Sciatic nerve (tissue), 2 donors: Measurements from ENCODE around the gene CFAP97D1. TPM values are rescaled to one million over a fixed set of nuclear protein-coding genes. Genes with fewer than 3 reads are reported as not detected.
A peak's percentile ranks its signal among the peaks of the same experiment; 100 is the strongest.

Experiments
- ATAC-seq: fragments of 200-7000 bp; cut with Tn5 transposase; one replicate; pipeline ENCODE4 v1.9.1; 2020; ENCODE audit warnings: mild to moderate bottlenecking, moderate library complexity
- DNase-seq: peaks from one replicate; pipeline ENCODE4 v3.0.0-alpha.2; 2020; ENCODE audit warnings: low spot score
- intact Hi-C: fragments of 100-400 bp; cut with DNase I; formaldehyde crosslinking; loops from one replicate; pipeline ENCODE4 v1.14.2; 2022
- total RNA-seq: library from RNA; stranded (reverse); fragmentation: NEBNext Ultra II Directional; extraction: Animal tissue kit (Norgen Biotek cat#: 25700); gene quantifications from one replicate; pipeline ENCODE4 v1.2.1, GENCODE V29; 2021
- donor health status: DM: no; HTN: no; CAD: no.
- donor health status: DM: no; HTN: no; CAD: no.

Gene CFAP97D1
- total RNA-seq, 1 donor from 2014 or later, result not detected

GRCh38 chr17:43816336-43817320 lies 36.4 kb downstream of the CFAP97D1 start:
- intact Hi-C loops, result no loop called here
- DNase-seq (no peak), ATAC-seq (no peak)

DNA sequence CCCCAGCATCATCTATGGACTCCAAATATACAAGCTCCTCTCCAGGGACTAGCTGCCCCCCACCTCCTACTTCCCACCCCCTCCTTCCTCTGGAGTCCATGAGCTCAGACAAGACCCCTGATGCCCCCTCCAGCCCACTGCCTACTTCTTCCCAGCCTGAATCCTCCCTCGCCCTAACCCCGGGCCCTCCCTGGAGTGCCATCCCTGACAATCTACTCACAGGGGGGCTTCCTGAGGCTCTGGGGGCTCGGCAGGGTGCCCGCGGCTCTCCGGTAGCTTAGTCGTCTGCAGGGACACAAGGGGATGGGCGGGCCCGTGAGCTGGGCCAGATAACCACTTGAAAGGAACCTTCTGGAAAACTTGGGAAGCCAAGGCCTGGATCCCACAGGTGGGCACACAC lies 37.6 kb downstream of the CFAP97D1 start:
- DNase-seq (no peak), ATAC-seq (no peak)
- intact Hi-C loops, result no loop called here

- DNase-seq (no peak), ATAC-seq (no peak)
- intact Hi-C loops, result no loop called here
Observed at GRCh38 chr17:43818966-43819365, 38.7 kb downstream of the CFAP97D1 start.

- intact Hi-C loops, result no loop called here
- ATAC-seq (no peak), DNase-seq (no peak)
Observed at GRCh38 chr17:43820759-43821158, 40.5 kb downstream of the CFAP97D1 start.

- no peak for DNase-seq
- intact Hi-C loops, result no loop called here
- ATAC-seq, result no peak
Observed at GRCh38 chr17:43822570-43823190, 42.4 kb downstream of the CFAP97D1 start.

DNA sequence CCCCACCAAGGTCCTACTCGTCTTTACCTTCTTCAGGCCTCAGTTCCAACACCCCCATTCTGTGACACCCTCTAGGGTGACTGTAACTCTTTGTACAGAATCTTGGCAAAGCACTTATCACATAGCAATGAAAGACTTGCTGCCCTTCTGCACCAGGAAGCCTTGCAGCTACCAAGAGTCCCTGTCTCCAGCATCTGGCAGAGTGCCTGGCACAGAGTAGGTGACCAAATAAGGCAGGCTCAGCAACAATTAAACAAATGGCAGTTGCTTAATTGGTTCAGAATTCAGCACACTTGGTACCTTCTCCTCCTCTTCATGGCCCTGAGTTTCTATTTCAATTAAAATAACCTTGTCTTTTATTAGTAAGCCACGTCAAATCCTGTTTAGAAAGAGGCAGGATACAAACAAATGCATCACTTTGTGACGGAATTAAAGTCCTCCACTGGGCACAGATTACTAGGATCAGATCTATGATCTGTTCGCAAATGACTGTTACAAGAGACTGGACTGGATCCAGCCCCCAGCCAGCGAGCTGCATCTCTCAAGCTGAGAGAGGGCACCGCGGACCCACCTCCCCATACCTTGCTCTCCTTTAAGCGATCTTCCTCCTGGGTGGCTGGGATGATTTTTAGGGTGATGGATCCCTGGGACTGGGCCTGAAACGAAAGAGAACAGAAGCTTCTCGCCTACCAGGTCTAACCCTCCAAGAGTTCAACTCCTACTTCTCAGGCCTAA lies 43.3 kb downstream of the CFAP97D1 start:
- no peak for ATAC-seq
- DNase-seq, result no peak

DNA sequence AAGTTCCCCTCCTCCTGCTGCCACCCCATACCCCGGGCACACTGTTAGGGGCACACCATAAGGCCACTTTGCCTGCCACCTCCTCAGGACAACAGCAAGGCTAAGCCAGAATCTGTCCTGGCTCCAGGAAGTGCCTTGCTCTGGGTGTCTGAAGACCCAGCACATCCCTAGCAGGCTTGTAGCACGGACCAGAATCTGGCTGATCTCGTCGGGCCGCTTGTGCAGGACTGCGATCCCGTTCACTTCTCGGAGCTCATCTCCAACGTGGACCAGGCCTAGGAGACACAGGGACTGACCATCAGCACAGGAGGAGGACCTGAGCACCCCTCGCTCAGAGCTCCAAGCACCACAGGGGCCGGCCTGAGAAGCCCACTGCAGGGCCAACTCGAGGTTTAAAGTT lies 45.3 kb downstream of the CFAP97D1 start:
- DNase-seq (no peak), ATAC-seq (no peak)
- intact Hi-C loops, result no loop called here

More for the DNA sequence above, 43.3 kb downstream of the CFAP97D1 start:
- intact Hi-C loops, result no loop called here

GRCh38 chr17:43826206-43826605 lies 46.0 kb downstream of the CFAP97D1 start:
- intact Hi-C loops, result no loop called here
- no peak for DNase-seq
- ATAC-seq, result no peak

DNA sequence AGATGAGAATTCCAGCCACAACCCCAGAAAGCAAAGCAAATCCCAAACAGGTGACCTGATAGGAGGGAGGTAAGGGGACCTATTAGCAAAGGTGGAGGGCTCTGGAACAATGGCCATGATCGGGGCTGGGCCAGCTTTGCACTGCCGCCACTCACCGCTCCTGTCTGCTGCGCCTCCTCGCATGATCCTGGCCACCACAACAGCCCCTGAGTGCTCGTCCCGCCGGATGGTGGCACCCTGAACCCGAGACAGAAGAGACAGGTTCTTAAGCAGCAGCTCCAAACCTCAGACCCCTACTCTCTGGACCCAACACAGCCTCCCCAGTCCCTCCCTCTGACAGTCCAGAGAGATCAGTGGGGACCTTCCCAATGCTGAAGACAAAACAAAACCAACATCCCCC lies 47.4 kb downstream of the CFAP97D1 start:
- intact Hi-C loops, result no loop called here
- no peak for ATAC-seq
- DNase-seq, result no peak

DNA sequence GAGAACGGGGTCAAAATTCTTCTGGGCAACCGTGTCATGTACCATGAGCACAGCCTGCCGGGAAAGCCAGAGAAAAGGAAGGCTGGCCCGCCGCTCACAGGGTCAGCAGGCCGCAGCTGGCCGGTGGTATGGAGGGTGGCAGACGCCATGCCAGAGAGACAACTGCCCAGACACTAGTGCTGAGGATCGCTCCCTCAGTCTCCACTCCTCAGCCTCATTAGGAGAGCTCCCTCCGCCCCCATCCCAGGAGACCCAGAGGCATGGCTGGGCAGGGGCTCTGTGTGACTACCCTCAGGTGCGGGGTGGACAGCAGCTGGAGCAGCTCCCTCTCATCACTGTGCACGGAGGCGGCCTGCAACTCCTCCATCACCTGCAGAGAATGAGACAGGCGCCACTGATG lies 49.5 kb downstream of the CFAP97D1 start:
- no peak for ATAC-seq
- intact Hi-C loops, result no loop called here
- DNase-seq, result no peak

DNA sequence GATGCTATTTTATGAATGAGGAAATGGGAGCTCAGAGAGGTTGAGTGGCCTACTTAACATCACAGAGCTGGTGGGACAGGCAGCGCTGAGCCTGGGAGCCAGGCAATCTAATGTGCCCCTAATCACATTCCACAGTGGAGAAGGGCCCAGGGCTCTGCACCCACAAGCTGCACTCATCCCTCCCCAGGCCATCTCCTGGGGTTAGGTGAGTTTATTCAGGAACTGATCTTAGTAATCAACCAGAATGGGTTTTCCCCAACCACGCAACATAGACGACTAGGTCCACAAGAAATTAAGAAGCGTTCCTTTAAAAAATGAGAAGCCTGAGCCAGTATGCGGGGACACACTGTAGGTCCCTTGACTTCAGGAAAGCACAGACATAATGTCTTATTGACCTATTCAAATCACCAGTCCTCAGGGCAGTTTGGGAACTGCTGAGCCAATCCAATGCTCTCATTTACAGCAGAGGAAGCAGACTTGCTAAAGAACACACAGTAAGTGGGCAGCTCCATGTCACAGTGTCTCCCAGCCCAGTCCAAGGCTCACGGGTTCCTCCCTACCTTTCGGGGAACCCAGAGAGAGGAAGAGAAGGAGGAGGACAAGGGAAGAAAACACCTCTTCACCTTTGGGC lies 50.4 kb downstream of the CFAP97D1 start:
- DNase-seq (no peak), ATAC-seq (no peak)
- intact Hi-C loops, result no loop called here

DNA sequence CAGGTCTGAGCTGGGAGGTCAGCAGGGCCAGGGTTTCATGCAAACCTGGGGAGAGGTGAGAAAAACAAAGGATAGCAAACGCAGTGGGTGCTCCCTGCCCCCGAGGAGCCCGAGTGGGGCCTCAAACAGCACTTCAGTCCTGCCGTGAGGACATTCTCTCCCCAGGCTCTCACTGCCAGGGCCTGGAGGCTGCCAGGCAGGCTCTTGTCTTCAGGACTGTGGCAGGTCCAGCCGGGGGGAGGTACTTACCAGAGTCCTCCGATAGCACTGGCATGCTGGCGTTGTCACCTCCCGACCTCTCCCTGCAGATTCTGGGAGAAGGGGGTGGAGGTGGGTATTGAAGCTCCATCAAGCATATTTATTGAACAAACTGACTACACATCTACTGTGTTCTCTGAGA lies 51.4 kb downstream of the CFAP97D1 start:
- ATAC-seq, result no peak
- no peak for DNase-seq
- intact Hi-C loops, result no loop called here

DNA sequence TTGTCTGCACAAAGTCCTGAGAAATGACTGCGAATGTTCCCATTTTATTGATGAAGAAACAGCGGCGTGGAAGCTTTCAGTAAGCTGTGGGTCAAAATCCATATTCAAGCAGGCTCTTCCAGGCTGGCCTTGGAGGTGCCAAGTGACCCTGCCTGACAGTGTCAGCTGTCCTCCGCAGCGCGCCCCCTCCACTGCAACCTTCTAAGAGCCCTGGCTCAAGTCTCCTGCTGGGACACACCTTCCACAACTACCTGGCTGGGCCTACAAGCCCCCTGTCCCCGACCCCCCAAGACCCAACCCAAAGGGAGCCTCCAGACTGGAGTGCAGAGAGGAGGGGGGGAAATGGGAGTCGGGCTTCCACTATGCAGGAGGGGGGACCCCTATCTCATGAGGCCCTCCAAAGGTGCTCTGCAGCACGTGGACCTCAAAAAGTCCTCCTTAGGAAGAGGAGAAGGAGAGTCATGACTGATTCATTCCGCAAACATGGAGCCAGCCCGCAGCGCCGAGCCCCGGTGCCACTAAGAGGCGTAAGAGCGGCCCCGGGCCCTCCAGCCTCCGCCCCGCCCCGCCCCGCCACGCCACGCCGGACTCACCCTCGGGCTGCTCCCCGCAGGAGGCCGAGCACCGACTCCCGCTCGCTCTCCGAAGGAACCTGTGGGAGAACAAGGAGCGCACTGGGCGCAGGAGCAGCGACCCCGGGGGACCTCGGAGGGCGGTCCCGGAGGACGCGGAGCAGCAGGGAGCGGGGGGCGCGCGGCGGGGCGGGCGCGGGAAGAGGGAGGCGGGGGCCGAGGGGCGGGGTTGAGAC lies 52.1 kb downstream of the CFAP97D1 start:
- DNase-seq (peak; percentile 70), ATAC-seq (peak; percentile 43)
- intact Hi-C loops, result no loop called here

GRCh38 chr17:43832976-43833829 lies 53.0 kb downstream of the CFAP97D1 start, which contains the start of gene MPP3:
Gene MPP3, minus strand, starts transcription at chr17:43833146. Its CDS starts 1,240 bp downstream, at chr17:43831906.
- peak; percentile 87 for ATAC-seq
- intact Hi-C loops, result no loop called here
- peak; percentile 77 for DNase-seq

- DNase-seq (no peak), ATAC-seq (peak; percentile 65)
- intact Hi-C loops, result no loop called here
Observed at GRCh38 chr17:43834106-43834505, 53.9 kb downstream of the CFAP97D1 start.
